Measurements from ENCODE around the gene SPIRE2. TPM values are rescaled to one million over a fixed set of nuclear protein-coding genes. Genes with fewer than 3 reads are reported as not detected.
A peak's percentile ranks its signal among the peaks of the same experiment; 100 is the strongest.

The SPIRE2 gene
- total RNA-seq, 2 donors from 2014 or later: 0.69 to 0.91 TPM

GRCh38 chr16:89853306-89853993 is 25.2 kb downstream of the SPIRE2 start:
- H3K27me3 Mint-ChIP-seq (ENCODE audit: low read depth): no peaks in the 10 kb centered on the region
- no peak overlapping the region for H3K27ac Mint-ChIP-seq
- no peak for DNase-seq
- no peaks in the 10 kb centered on the region for H3K4me1 Mint-ChIP-seq (ENCODE audit: low read depth)
- H3K36me3 Mint-ChIP-seq (ENCODE audit: insufficient read depth in 2 of 2): no peaks in the 10 kb centered on the region
- ATAC-seq (replicated peaks in 1 of 2): no peak
- H3K9me3 Mint-ChIP-seq: no peaks in the 10 kb centered on the region
- no peak overlapping the region for H3K4me3 Mint-ChIP-seq

GRCh38 chr16:89855301-89855945 is 27.1 kb downstream of the SPIRE2 start:
- H3K27ac Mint-ChIP-seq: no peak overlapping the region
- no peaks in the 10 kb centered on the region for H3K9me3 Mint-ChIP-seq
- ATAC-seq (replicated peaks in 1 of 2): no peak
- H3K4me3 Mint-ChIP-seq: no peak overlapping the region
- H3K36me3 Mint-ChIP-seq (ENCODE audit: insufficient read depth in 2 of 2): no peaks in the 10 kb centered on the region
- no peak for DNase-seq
- H3K4me1 Mint-ChIP-seq (ENCODE audit: low read depth): no peaks in the 10 kb centered on the region
- no peaks in the 10 kb centered on the region for H3K27me3 Mint-ChIP-seq (ENCODE audit: low read depth)

- H3K4me1 Mint-ChIP-seq (ENCODE audit: low read depth): no peaks in the 10 kb centered on the region
- H3K27me3 Mint-ChIP-seq (ENCODE audit: low read depth): no peaks in the 10 kb centered on the region
- no peak overlapping the region for H3K27ac Mint-ChIP-seq
- DNase-seq (no peak), ATAC-seq (replicated peaks in 1 of 2) (no peak)
- no peak overlapping the region for H3K4me3 Mint-ChIP-seq
- H3K9me3 Mint-ChIP-seq: no peaks in the 10 kb centered on the region
- H3K36me3 Mint-ChIP-seq (ENCODE audit: insufficient read depth in 2 of 2): no peaks in the 10 kb centered on the region
These were observed 27.7 kb downstream of the SPIRE2 start for GRCh38 chr16:89855986-89856385.

GRCh38 chr16:89858973-89859614 is 30.8 kb downstream of the SPIRE2 start:
- no peaks in the 10 kb centered on the region for H3K27me3 Mint-ChIP-seq (ENCODE audit: low read depth)
- DNase-seq (no peak), ATAC-seq (replicated peaks in 1 of 2) (no peak)
- peaks cover 18% of the 10 kb centered on the region for H3K4me1 Mint-ChIP-seq (ENCODE audit: low read depth)
- H3K9me3 Mint-ChIP-seq: no peaks in the 10 kb centered on the region
- no peak overlapping the region for H3K27ac Mint-ChIP-seq
- no peak overlapping the region for H3K4me3 Mint-ChIP-seq
- H3K36me3 Mint-ChIP-seq (ENCODE audit: insufficient read depth in 2 of 2): no peaks in the 10 kb centered on the region

- DNase-seq: no peak
- Mint-ChIP-seq H3K36me3 (ENCODE audit: insufficient read depth in 2 of 2) (no peaks in the 10 kb centered on the region), H3K27ac (no peak overlapping the region), H3K9me3 (no peaks in the 10 kb centered on the region), H3K27me3 (ENCODE audit: low read depth) (no peaks in the 10 kb centered on the region), H3K4me3 (no peak overlapping the region), H3K4me1 (ENCODE audit: low read depth) (peaks cover 24% of the 10 kb centered on the region)
- no peak for ATAC-seq (replicated peaks in 1 of 2)
These were observed 31.3 kb downstream of the SPIRE2 start for GRCh38 chr16:89859615-89860007.

GRCh38 chr16:89860747-89861304 is 32.6 kb downstream of the SPIRE2 start:
- Mint-ChIP-seq H3K9me3 (no peaks in the 10 kb centered on the region), H3K4me1 (ENCODE audit: low read depth) (peaks cover 27% of the 10 kb centered on the region), H3K27ac (no peak overlapping the region), H3K36me3 (ENCODE audit: insufficient read depth in 2 of 2) (no peaks in the 10 kb centered on the region), H3K27me3 (ENCODE audit: low read depth) (no peaks in the 10 kb centered on the region), H3K4me3 (no peak overlapping the region)
- DNase-seq (peak; percentile 79 to 86), ATAC-seq (replicated peaks in 1 of 2) (peak; percentile 84 to 86)

GRCh38 chr16:89861648-89862047 is 33.4 kb downstream of the SPIRE2 start:
- no peaks in the 10 kb centered on the region for H3K36me3 Mint-ChIP-seq (ENCODE audit: insufficient read depth in 2 of 2)
- peaks cover 27% of the 10 kb centered on the region for H3K4me1 Mint-ChIP-seq (ENCODE audit: low read depth)
- H3K4me3 Mint-ChIP-seq: no peak overlapping the region
- no peak overlapping the region for H3K27ac Mint-ChIP-seq
- no peaks in the 10 kb centered on the region for H3K27me3 Mint-ChIP-seq (ENCODE audit: low read depth)
- no peak for ATAC-seq (replicated peaks in 1 of 2)
- no peaks in the 10 kb centered on the region for H3K9me3 Mint-ChIP-seq
- no peak for DNase-seq

- H3K9me3 Mint-ChIP-seq: no peaks in the 10 kb centered on the region
- H3K4me1 Mint-ChIP-seq (ENCODE audit: low read depth): peaks cover 27% of the 10 kb centered on the region
- no peaks in the 10 kb centered on the region for H3K27me3 Mint-ChIP-seq (ENCODE audit: low read depth)
- H3K36me3 Mint-ChIP-seq (ENCODE audit: insufficient read depth in 2 of 2): peaks cover under 1% of the 10 kb centered on the region in 2 donors
- DNase-seq (no peak), ATAC-seq (replicated peaks in 1 of 2) (no peak)
- H3K4me3 Mint-ChIP-seq: peak overlapping the region; percentile 60 to 74
- H3K27ac Mint-ChIP-seq: peak overlapping the region; percentile 38
These were observed 34.5 kb downstream of the SPIRE2 start for GRCh38 chr16:89862732-89863131.

- H3K27ac Mint-ChIP-seq: peak overlapping the region; percentile 43
- peak overlapping the region; percentile 60 to 74 for H3K4me3 Mint-ChIP-seq
These were observed 35.7 kb downstream of the SPIRE2 start for GRCh38 chr16:89863741-89864526.

GRCh38 chr16:89864527-89864820 is 36.2 kb downstream of the SPIRE2 start:
- peak overlapping the region; percentile 81 for H3K27ac Mint-ChIP-seq
- ATAC-seq (replicated peaks in 1 of 2) (peak; percentile 46 to 53), DNase-seq (peak in 1 of 2 donors; percentile 23)

More at GRCh38 chr16:89863741-89864526, 35.7 kb downstream of the SPIRE2 start:
- DNase-seq: peak; percentile 25 to 26
- peaks cover 2 to 6% of the 10 kb centered on the region in 2 donors for H3K36me3 Mint-ChIP-seq (ENCODE audit: insufficient read depth in 2 of 2)
- peak; percentile 59 to 60 for ATAC-seq (replicated peaks in 1 of 2)
- H3K9me3 Mint-ChIP-seq: no peaks in the 10 kb centered on the region
- H3K27me3 Mint-ChIP-seq (ENCODE audit: low read depth): no peaks in the 10 kb centered on the region
- peaks cover 27% of the 10 kb centered on the region for H3K4me1 Mint-ChIP-seq (ENCODE audit: low read depth)

GRCh38 chr16:89867918-89868317 is 39.6 kb downstream of the SPIRE2 start:
- peaks cover 2 to 6% of the 10 kb centered on the region in 2 donors for H3K36me3 Mint-ChIP-seq (ENCODE audit: insufficient read depth in 2 of 2)
- H3K9me3 Mint-ChIP-seq: no peaks in the 10 kb centered on the region
- H3K27me3 Mint-ChIP-seq (ENCODE audit: low read depth): no peaks in the 10 kb centered on the region
- H3K4me1 Mint-ChIP-seq (ENCODE audit: low read depth): peaks cover 20% of the 10 kb centered on the region
- ATAC-seq (replicated peaks in 1 of 2): no peak
- no peak for DNase-seq
- H3K27ac Mint-ChIP-seq: no peak overlapping the region
- no peak overlapping the region for H3K4me3 Mint-ChIP-seq

More at GRCh38 chr16:89864527-89864820, 36.2 kb downstream of the SPIRE2 start:
- peak overlapping the region; percentile 60 to 74 for H3K4me3 Mint-ChIP-seq
- H3K36me3 Mint-ChIP-seq (ENCODE audit: insufficient read depth in 2 of 2): peaks cover 2 to 6% of the 10 kb centered on the region in 2 donors
- H3K9me3 Mint-ChIP-seq: no peaks in the 10 kb centered on the region
- H3K27me3 Mint-ChIP-seq (ENCODE audit: low read depth): no peaks in the 10 kb centered on the region
- H3K4me1 Mint-ChIP-seq (ENCODE audit: low read depth): peaks cover 27% of the 10 kb centered on the region

GRCh38 chr16:89869911-89870310 is 41.6 kb downstream of the SPIRE2 start:
- Mint-ChIP-seq H3K36me3 (ENCODE audit: insufficient read depth in 2 of 2) (peaks cover 4 to 12% of the 10 kb centered on the region in 2 donors), H3K27me3 (ENCODE audit: low read depth) (no peaks in the 10 kb centered on the region), H3K4me1 (ENCODE audit: low read depth) (peaks cover 5% of the 10 kb centered on the region), H3K9me3 (no peaks in the 10 kb centered on the region), H3K4me3 (no peak overlapping the region), H3K27ac (no peak overlapping the region)
- no peak for ATAC-seq (replicated peaks in 1 of 2)
- no peak for DNase-seq
